CD14-positive monocyte (primary cell): ENCODE results near the gene GRIN3A. TPM values are rescaled to one million over a fixed set of nuclear protein-coding genes. Genes with fewer than 3 reads are reported as not detected.

ENCODE experiments used
- DNase-seq, 3 donors: peaks; one replicate each; pipeline ENCODE4 v3.0.0-alpha.2; 2011 to 2022
- H2AFZ ChIP-seq: 2 replicates; pipeline ENCODE4 v1.6.0; 2012; ENCODE audit warnings: mild to moderate bottlenecking, low read depth, low read length, inconsistent platforms; ENCODE audit not compliant: insufficient read depth, poor library complexity, severe bottlenecking
- H3K27ac ChIP-seq, 2 donors: 1 replicate in 1 of 2; 2 replicates in 1 of 2; pipeline ENCODE4 v1.5.1; 2012 to 2013; ENCODE audit warnings: low read length in 2 of 2, control low read depth in 1 of 2, inconsistent platforms in 1 of 2, low read depth in 1 of 2, mild to moderate bottlenecking in 1 of 2
- H3K27me3 ChIP-seq, 2 donors: one replicate each; pipeline versions ENCODE4 v1.6.0 to v1.6.1; 2011 to 2013; ENCODE audit warnings: low read length in 2 of 2; ENCODE audit not compliant: control insufficient read depth in 2 of 2, insufficient read depth in 2 of 2
- H3K36me3 ChIP-seq, 2 donors: replicated peaks in 1 of 2; 1 replicate in 1 of 2; 2 replicates in 1 of 2; pipeline versions ENCODE4 v1.5.1 to v1.6.1; 2012 to 2013; ENCODE audit warnings: low read length in 2 of 2, control low read depth in 1 of 2, inconsistent platforms in 1 of 2, mild to moderate bottlenecking in 1 of 2; ENCODE audit not compliant: insufficient read depth in 2 of 2, control insufficient read depth in 1 of 2
- H3K4me1 ChIP-seq, 2 donors: 1 replicate in 1 of 2; 2 replicates in 1 of 2; pipeline versions ENCODE4 v1.5.1 to v1.6.1; 2012 to 2013; ENCODE audit warnings: low read length in 2 of 2, control low read depth in 1 of 2, inconsistent platforms in 1 of 2, mild to moderate bottlenecking in 1 of 2, moderate library complexity in 1 of 2; ENCODE audit not compliant: insufficient read depth in 2 of 2, control insufficient read depth in 1 of 2
- H3K4me2 ChIP-seq: replicated peaks from 2 replicates; pipeline ENCODE3; 2012; ENCODE audit warnings: low read length, moderate library complexity, mild to moderate bottlenecking; ENCODE audit not compliant: poor library complexity, severe bottlenecking; ENCODE audit errors: extremely low read depth
- H3K4me3 ChIP-seq, 3 experiments: fragments of 200-600 bp in 1 of 3; sonication (generic) in 1 of 3; replicated peaks in 1 of 3; 1 replicate in 2 of 3; 2 replicates in 1 of 3; pipeline ENCODE4 v1.5.1; 2011 to 2013; ENCODE audit warnings: low read length in 3 of 3, mild to moderate bottlenecking in 3 of 3, control low read depth in 2 of 3, low read depth in 2 of 3, inconsistent platforms in 1 of 3, moderate library complexity in 1 of 3
- H3K79me2 ChIP-seq: 2 replicates; pipeline ENCODE4 v1.6.0; 2012; ENCODE audit warnings: mild to moderate bottlenecking, control low read depth, inconsistent platforms, low read length, moderate library complexity; ENCODE audit not compliant: insufficient read depth
- H3K9ac ChIP-seq: 2 replicates; pipeline ENCODE4 v1.6.0; 2017; ENCODE audit warnings: low read length, mild to moderate bottlenecking; ENCODE audit not compliant: insufficient read depth, poor library complexity, severe bottlenecking
- H3K9me3 ChIP-seq, 2 donors: replicated peaks in 1 of 2; 1 replicate in 1 of 2; 2 replicates in 1 of 2; pipeline versions ENCODE4 v1.5.1 to v1.6.1; 2012 to 2013; ENCODE audit warnings: low read length in 2 of 2, control low read depth in 1 of 2; ENCODE audit not compliant: control insufficient read depth in 1 of 2, insufficient read depth in 1 of 2
- H4K20me1 ChIP-seq: 2 replicates; pipeline ENCODE4 v1.6.0; 2012; ENCODE audit warnings: mild to moderate bottlenecking, low read length, control low read depth, moderate library complexity; ENCODE audit not compliant: insufficient read depth
- H3K27ac Mint-ChIP-seq, 7 donors: one replicate each; pipeline ENCODE4 v1.8.0; 2020; ENCODE audit warnings: mild to moderate bottlenecking in 7 of 7, mixed read lengths in 7 of 7, moderate library complexity in 6 of 7, inconsistent platforms in 2 of 7
- H3K27me3 Mint-ChIP-seq, 3 donors: one replicate each; pipeline ENCODE4 v1.8.0; 2021 to 2022; ENCODE audit warnings: low read depth in 3 of 3, mild to moderate bottlenecking in 3 of 3, mixed read lengths in 3 of 3, moderate library complexity in 3 of 3, inconsistent platforms in 1 of 3
- H3K36me3 Mint-ChIP-seq, 2 donors: one replicate each; pipeline ENCODE4 v1.8.0; 2020; ENCODE audit warnings: mixed read lengths in 2 of 2, inconsistent platforms in 1 of 2, mild to moderate bottlenecking in 1 of 2
- H3K4me1 Mint-ChIP-seq: one replicate; pipeline ENCODE4 v1.8.0; 2020; ENCODE audit warnings: mild to moderate bottlenecking, mixed read lengths
- H3K4me3 Mint-ChIP-seq, 2 donors: one replicate each; pipeline ENCODE4 v1.8.0; 2020; ENCODE audit warnings: mild to moderate bottlenecking in 2 of 2, mixed read lengths in 2 of 2, moderate library complexity in 1 of 2
- H3K9me3 Mint-ChIP-seq, 7 donors: one replicate each; pipeline ENCODE4 v1.8.0; 2020 to 2022; ENCODE audit warnings: mixed read lengths in 7 of 7, mild to moderate bottlenecking in 6 of 7, moderate library complexity in 6 of 7, inconsistent platforms in 2 of 7
- WGBS: methylation state at CpG from one replicate; pipeline ENCODE4 v1.1.5; 2013; ENCODE audit warnings: missing lambda C conversion rate; ENCODE audit not compliant: insufficient coverage; 5-methylcytosine and 5-hydroxymethylcytosine counted together
- intact Hi-C, 2 donors: fragments of 100-400 bp; cut with micrococcal nuclease; formaldehyde crosslinking; loops; one replicate each; pipeline versions ENCODE4 v1.15.0 to v1.15.1; 2023
- polyA plus RNA-seq, 3 donors: library from polyadenylated mRNA; depleted of rRNA in 1 of 3; unstranded in 2 of 3; stranded (reverse) in 1 of 3; fragments of 300-500 nt in 2 of 3; fragments of >200 nt in 1 of 3; fragmentation: Illumina TruSeq in 2 of 3; gene quantifications; 1 replicate in 2 of 3; 2 replicates in 1 of 3; pipeline ENCODE4 v1.2.3, GENCODE V29; 2012 to 2021
- TF ChIP-seq, protein P1 (sequence below): fragments of 200-600 bp; IDR thresholded peaks from one replicate; pipeline ENCODE4 v1.8.0; 2022; ENCODE audit warnings: antibody characterized with exemption, mild to moderate bottlenecking

GRIN3A gene
- polyA plus RNA-seq, 3 donors: 0.11 to 0.39 (median 0.16) TPM

DNA sequence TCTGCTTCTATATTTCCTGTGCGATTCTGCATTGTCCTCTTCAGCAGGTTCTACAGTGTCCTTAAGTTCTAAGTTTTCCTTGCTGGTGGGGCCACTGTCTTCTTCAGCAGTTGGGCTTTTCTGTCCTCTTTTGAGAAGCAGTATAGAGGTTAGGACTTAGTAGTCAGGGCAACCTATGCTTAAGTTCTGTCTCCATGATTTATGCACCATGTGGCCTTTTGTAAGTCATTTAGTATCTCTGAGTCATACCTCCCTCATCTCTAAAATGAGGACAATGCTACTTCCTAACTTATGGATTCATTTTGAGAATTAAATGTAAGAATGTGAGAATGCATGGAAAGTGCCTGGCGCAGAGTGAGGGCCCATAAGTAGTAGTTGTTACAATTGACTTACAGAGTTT, 46.8 kb downstream of the GRIN3A start:
- Mint-ChIP-seq H3K9me3 (peaks cover 0 to 1% (median 0%) of the 10 kb centered on the region in 7 donors), H3K4me1 (peaks cover 14% of the 10 kb centered on the region), H3K4me3 (no peak overlapping the region), H3K36me3 (no peaks in the 10 kb centered on the region), H3K27me3 (peaks cover 0 to 3% (median 0%) of the 10 kb centered on the region in 3 donors), H3K27ac (no peak overlapping the region)
- no peak overlapping the region for H3K4me2 ChIP-seq
- H3K36me3 ChIP-seq: no peaks in the 10 kb centered on the region
- H3K9me3 ChIP-seq: no peaks in the 10 kb centered on the region
- H4K20me1 ChIP-seq: no peaks in the 10 kb centered on the region
- WGBS: 100% methylated on average over 1 of the region's 2 CpGs
- no peaks in the 10 kb centered on the region for H3K79me2 ChIP-seq
- intact Hi-C loops: no loop called here
- H3K9ac ChIP-seq: no peak overlapping the region
- no peaks in the 10 kb centered on the region for H3K27me3 ChIP-seq
- no peak overlapping the region for H3K27ac ChIP-seq
- no peak overlapping the region for H3K4me3 ChIP-seq
- peaks cover 11 to 13% of the 10 kb centered on the region in 2 donors for H3K4me1 ChIP-seq
- DNase-seq: no peak
- no peak overlapping the region for H2AFZ ChIP-seq
- TF ChIP-seq, protein P1, sequence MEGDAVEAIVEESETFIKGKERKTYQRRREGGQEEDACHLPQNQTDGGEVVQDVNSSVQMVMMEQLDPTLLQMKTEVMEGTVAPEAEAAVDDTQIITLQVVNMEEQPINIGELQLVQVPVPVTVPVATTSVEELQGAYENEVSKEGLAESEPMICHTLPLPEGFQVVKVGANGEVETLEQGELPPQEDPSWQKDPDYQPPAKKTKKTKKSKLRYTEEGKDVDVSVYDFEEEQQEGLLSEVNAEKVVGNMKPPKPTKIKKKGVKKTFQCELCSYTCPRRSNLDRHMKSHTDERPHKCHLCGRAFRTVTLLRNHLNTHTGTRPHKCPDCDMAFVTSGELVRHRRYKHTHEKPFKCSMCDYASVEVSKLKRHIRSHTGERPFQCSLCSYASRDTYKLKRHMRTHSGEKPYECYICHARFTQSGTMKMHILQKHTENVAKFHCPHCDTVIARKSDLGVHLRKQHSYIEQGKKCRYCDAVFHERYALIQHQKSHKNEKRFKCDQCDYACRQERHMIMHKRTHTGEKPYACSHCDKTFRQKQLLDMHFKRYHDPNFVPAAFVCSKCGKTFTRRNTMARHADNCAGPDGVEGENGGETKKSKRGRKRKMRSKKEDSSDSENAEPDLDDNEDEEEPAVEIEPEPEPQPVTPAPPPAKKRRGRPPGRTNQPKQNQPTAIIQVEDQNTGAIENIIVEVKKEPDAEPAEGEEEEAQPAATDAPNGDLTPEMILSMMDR: no peak

DNA sequence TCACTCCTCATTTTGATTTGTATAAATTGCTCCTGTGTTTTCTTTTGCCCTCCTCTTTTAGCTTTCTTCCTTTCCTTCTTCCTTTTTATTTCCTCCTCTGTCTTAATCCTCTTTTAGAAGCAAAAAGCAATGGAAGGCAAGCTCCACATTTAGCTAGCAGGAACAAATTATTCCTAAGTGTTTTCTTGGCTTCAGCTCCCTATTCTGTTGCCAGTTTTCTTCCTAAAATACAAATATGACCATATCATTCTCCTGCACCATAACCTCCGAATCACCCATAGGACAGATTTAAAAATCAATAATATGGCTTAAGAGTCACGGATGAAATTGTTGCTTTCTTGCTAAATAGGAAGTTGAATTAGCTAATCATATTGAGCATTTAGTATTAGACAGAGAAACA, 49.4 kb downstream of the GRIN3A start:
- intact Hi-C loops: no loop called here
- no peaks in the 10 kb centered on the region for H3K27me3 ChIP-seq
- no peak overlapping the region for H3K27ac Mint-ChIP-seq
- no CpG with 5 or more reads among the region's 2 CpGs for WGBS
- no peak overlapping the region for H3K9ac ChIP-seq
- DNase-seq: no peak
- H3K36me3 Mint-ChIP-seq: no peaks in the 10 kb centered on the region
- H3K4me1 ChIP-seq: peaks cover 9 to 13% of the 10 kb centered on the region in 2 donors
- H4K20me1 ChIP-seq: no peaks in the 10 kb centered on the region
- no peak overlapping the region for H3K27ac ChIP-seq
- H3K4me3 ChIP-seq: no peak overlapping the region
- H3K4me2 ChIP-seq: no peak overlapping the region
- peaks cover 0 to 3% (median 0%) of the 10 kb centered on the region in 3 donors for H3K27me3 Mint-ChIP-seq
- H3K36me3 ChIP-seq: no peaks in the 10 kb centered on the region
- no peaks in the 10 kb centered on the region for H3K9me3 ChIP-seq
- TF ChIP-seq, protein P1: no peak
- H3K9me3 Mint-ChIP-seq: peaks cover 0 to 5% (median 0%) of the 10 kb centered on the region in 7 donors
- H3K4me1 Mint-ChIP-seq: peaks cover 14% of the 10 kb centered on the region
- H3K4me3 Mint-ChIP-seq: no peak overlapping the region
- no peaks in the 10 kb centered on the region for H3K79me2 ChIP-seq
- no peak overlapping the region for H2AFZ ChIP-seq
